AG09319 (cell line): Measurements from ENCODE around the gene ANP32A.
"Not testable (repeated sequence)": the region's sequence is repeated elsewhere in the genome, so short reads cannot be mapped to it uniquely, and the experiment has no call there.

ENCODE experiments used
- DNase-seq: peaks from one replicate; pipeline ENCODE4 v3.0.0-alpha.2; 2010; ENCODE audit warnings: low read depth; ENCODE audit errors: extremely low read depth
- CTCF ChIP-seq: IDR thresholded peaks from 2 replicates; pipeline ENCODE4 v1.5.1; 2011; ENCODE audit warnings: low read depth, mild to moderate bottlenecking, inconsistent platforms, low read length, moderate library complexity

Gene ANP32A

DNA sequence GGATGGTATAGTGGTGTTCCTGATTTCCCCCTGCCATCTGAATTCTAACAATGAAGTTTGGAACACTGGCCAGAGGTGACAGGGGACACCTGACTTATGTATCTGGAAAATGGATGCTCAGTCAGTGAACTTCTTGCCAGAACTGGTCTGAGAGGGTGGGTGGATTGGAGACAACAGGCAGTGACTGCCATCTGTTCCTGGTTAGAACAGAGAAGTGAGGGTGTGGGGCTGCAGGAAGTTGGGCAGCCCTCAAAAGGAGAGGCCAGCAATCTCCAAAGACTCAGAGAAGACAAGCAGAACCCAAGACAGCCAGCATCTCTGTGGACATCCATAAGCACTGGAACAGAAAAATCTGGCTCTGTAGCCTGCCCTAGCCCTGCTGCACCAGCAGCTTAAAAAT is 50.5 kb downstream of the ANP32A start:
- TF ChIP-seq CTCF = no peak
- no peak for DNase-seq

DNA sequence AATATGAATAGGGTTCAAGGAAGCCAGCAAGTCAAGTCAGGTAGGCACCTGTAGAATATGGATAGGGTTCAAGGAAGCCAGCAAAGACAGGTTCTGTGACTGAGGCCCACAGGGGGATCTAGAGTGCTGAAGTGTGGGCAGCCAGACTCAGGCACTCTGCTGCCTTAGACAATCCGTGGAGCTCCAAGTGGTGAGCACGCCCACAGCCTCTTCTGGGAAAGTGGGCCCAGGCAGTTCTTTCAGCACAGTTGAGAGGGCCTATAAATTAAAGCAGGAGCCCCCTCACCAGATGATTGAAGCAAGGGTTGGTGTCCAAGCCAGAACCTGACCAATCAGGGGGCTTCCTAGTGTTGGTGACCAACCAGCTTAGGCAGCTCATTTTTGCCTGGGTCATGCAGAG is 51.0 kb downstream of the ANP32A start:
- no peak for DNase-seq
- no peak for TF ChIP-seq CTCF

GRCh38 chr15:68768321-68768720 is 52.4 kb downstream of the ANP32A start:
- TF ChIP-seq CTCF = no peak
- DNase-seq = peak; percentile 35

GRCh38 chr15:68767833-68768232 is 52.9 kb downstream of the ANP32A start:
- DNase-seq = no peak
- TF ChIP-seq CTCF = no peak

GRCh38 chr15:68765602-68766368 is 54.9 kb downstream of the ANP32A start:
- no peak for TF ChIP-seq CTCF
- DNase-seq = no peak

GRCh38 chr15:68764090-68764489 is 56.6 kb downstream of the ANP32A start:
- no peak for DNase-seq
- no peak for TF ChIP-seq CTCF

DNA sequence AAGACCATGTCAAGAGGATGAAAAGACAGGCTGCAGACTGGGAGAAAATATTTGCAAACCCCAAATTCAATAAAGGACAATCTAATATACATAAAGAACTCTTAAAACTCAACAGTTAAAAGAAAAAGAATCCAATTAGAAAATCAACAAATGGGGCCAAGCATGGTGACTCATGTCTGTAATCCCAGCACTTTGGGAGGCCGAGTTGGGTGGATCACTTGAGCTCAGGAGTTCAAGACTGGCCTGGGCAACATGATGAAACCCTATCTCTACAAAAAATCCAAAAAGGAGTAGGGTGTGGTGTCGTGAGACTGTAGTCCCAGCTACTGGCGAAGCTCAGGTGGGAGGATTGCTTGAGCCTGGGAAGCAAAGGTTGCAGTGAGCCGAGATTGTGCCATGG is 57.6 kb downstream of the ANP32A start:
- DNase-seq = no peak
- TF ChIP-seq CTCF = no peak

GRCh38 chr15:68759982-68760579 is 60.6 kb downstream of the ANP32A start:
- DNase-seq = not testable (repeated sequence)
